H9 (cell line): ENCODE measurements around the gene ZSWIM6. TPM values are rescaled to one million over a fixed set of nuclear protein-coding genes. Genes with fewer than 3 reads are reported as not detected.

Experiments
- DNase-seq: peaks from one replicate; pipeline ENCODE4 v3.0.0-alpha.2; 2017
- H2AFZ ChIP-seq: one replicate; pipeline ENCODE4 v1.6.1; 2013; ENCODE audit warnings: mild to moderate bottlenecking, low read length, control low read depth, moderate library complexity
- H2AK5ac ChIP-seq: 2 replicates; pipeline ENCODE4 v1.6.1; 2013; ENCODE audit warnings: low read length, control low read depth, mixed read lengths; ENCODE audit not compliant: insufficient read length
- H2BK120ac ChIP-seq: one replicate; pipeline ENCODE4 v1.6.1; 2013; ENCODE audit warnings: low read depth, mild to moderate bottlenecking, low read length, control low read depth, inconsistent platforms; ENCODE audit not compliant: poor library complexity, severe bottlenecking
- H2BK12ac ChIP-seq: 2 replicates; pipeline ENCODE4 v1.6.1; 2013; ENCODE audit warnings: low read length, control low read depth, mixed read lengths, low read depth; ENCODE audit not compliant: insufficient read length
- H2BK15ac ChIP-seq: 2 replicates; pipeline ENCODE4 v1.6.1; 2013; ENCODE audit warnings: low read depth, low read length, control low read depth
- H2BK20ac ChIP-seq: one replicate; pipeline ENCODE4 v1.6.1; 2013; ENCODE audit warnings: low read depth, mild to moderate bottlenecking, low read length, control low read depth, inconsistent platforms; ENCODE audit not compliant: poor library complexity, severe bottlenecking
- H2BK5ac ChIP-seq: 2 replicates; pipeline ENCODE4 v1.6.1; 2013; ENCODE audit warnings: low read length, control low read depth, mixed read lengths; ENCODE audit not compliant: insufficient read length
- H3K14ac ChIP-seq: 2 replicates; pipeline ENCODE4 v1.6.1; 2013; ENCODE audit warnings: low read length, control low read depth; ENCODE audit not compliant: insufficient read depth
- H3K18ac ChIP-seq: 2 replicates; pipeline ENCODE4 v1.6.1; 2013; ENCODE audit warnings: low read depth, mild to moderate bottlenecking, mixed read lengths, low read length, control low read depth; ENCODE audit not compliant: insufficient read length
- H3K23ac ChIP-seq: 2 replicates; pipeline ENCODE4 v1.6.1; 2013; ENCODE audit warnings: low read length, control low read depth, mixed read lengths, low read depth; ENCODE audit not compliant: insufficient read length
- H3K23me2 ChIP-seq: 2 replicates; pipeline ENCODE4 v1.6.1; 2013; ENCODE audit warnings: low read depth, mild to moderate bottlenecking, mixed read lengths, low read length, control low read depth; ENCODE audit not compliant: insufficient read length, poor library complexity, severe bottlenecking
- H3K27ac ChIP-seq: 2 replicates; pipeline ENCODE4 v1.5.1; 2013; ENCODE audit warnings: low read length, control low read depth, mixed read lengths, low read depth; ENCODE audit not compliant: insufficient read length
- H3K27me3 ChIP-seq: 2 replicates; pipeline ENCODE4 v1.6.1; 2013; ENCODE audit warnings: low read length, control low read depth, inconsistent platforms; ENCODE audit not compliant: insufficient read depth
- H3K4ac ChIP-seq: 2 replicates; pipeline ENCODE4 v1.6.1; 2013; ENCODE audit warnings: low read depth, mild to moderate bottlenecking, control low read depth, inconsistent platforms, low read length, moderate library complexity
- H3K4me1 ChIP-seq: 2 replicates; pipeline ENCODE4 v1.6.1; 2013; ENCODE audit warnings: low read length, control low read depth, inconsistent platforms; ENCODE audit not compliant: insufficient read depth
- H3K4me2 ChIP-seq: 2 replicates; pipeline ENCODE4 v1.6.1; 2013; ENCODE audit warnings: low read length, control low read depth, mixed read lengths; ENCODE audit not compliant: insufficient read length, insufficient read depth
- H3K56ac ChIP-seq: 2 replicates; pipeline ENCODE4 v1.6.1; 2013; ENCODE audit warnings: low read depth, mild to moderate bottlenecking, mixed read lengths, low read length, control low read depth; ENCODE audit not compliant: insufficient read length
- H3K79me1 ChIP-seq: 2 replicates; pipeline ENCODE4 v1.6.1; 2013; ENCODE audit warnings: low read depth, mild to moderate bottlenecking, moderate library complexity, low read length, control low read depth, inconsistent platforms; ENCODE audit not compliant: insufficient read depth, poor library complexity, severe bottlenecking
- H3K79me2 ChIP-seq: 2 replicates; pipeline ENCODE4 v1.6.1; 2013; ENCODE audit warnings: low read length, control low read depth, inconsistent platforms; ENCODE audit not compliant: insufficient read depth
- H3K9ac ChIP-seq: 2 replicates; pipeline ENCODE4 v1.6.1; 2013; ENCODE audit warnings: low read length, control low read depth, mixed read lengths; ENCODE audit not compliant: insufficient read length; ENCODE audit errors: extremely low read depth
- H3K9me3 ChIP-seq: one replicate; pipeline ENCODE4 v1.6.1; 2013; ENCODE audit warnings: low read depth, low read length, inconsistent platforms; ENCODE audit not compliant: control insufficient read depth
- H3T11ph ChIP-seq: one replicate; pipeline ENCODE4 v1.6.1; 2013; ENCODE audit warnings: mild to moderate bottlenecking, low read length, control low read depth, inconsistent platforms
- H4K20me1 ChIP-seq: one replicate; pipeline ENCODE4 v1.6.1; 2013; ENCODE audit not compliant: control insufficient read depth, insufficient read length, insufficient read depth
- H4K5ac ChIP-seq: 2 replicates; pipeline ENCODE4 v1.6.1; 2013; ENCODE audit warnings: low read depth, mild to moderate bottlenecking, mixed read lengths, low read length, control low read depth; ENCODE audit not compliant: insufficient read length
- H4K8ac ChIP-seq: replicated peaks from 2 replicates; pipeline ENCODE4 v1.6.1; 2013; ENCODE audit warnings: low read length, control low read depth, mixed read lengths, low read depth; ENCODE audit not compliant: insufficient read length
- H4K91ac ChIP-seq: 2 replicates; pipeline ENCODE4 v1.6.1; 2013; ENCODE audit warnings: low read depth, mild to moderate bottlenecking, moderate library complexity, mixed read lengths, low read length, control low read depth; ENCODE audit not compliant: insufficient read length
- H3K27ac Mint-ChIP-seq, 3 experiments: 2 replicates in 2 of 3; 3 replicates in 1 of 3; pipeline ENCODE4 v1.8.0; 2020 to 2021; ENCODE audit warnings: mixed read lengths in 3 of 3, mild to moderate bottlenecking in 1 of 3, moderate library complexity in 1 of 3
- H3K27me3 Mint-ChIP-seq: 2 replicates; pipeline ENCODE4 v1.8.0; 2021; ENCODE audit warnings: low read depth, mild to moderate bottlenecking, moderate library complexity, mixed read lengths
- H3K36me3 Mint-ChIP-seq, 3 experiments: 2 replicates in 2 of 3; 3 replicates in 1 of 3; pipeline ENCODE4 v1.8.0; 2020 to 2021; ENCODE audit warnings: low read depth in 3 of 3, mixed read lengths in 3 of 3; ENCODE audit not compliant: insufficient read depth in 1 of 3
- H3K4me1 Mint-ChIP-seq, 2 experiments: 2 replicates each; pipeline ENCODE4 v1.8.0; 2020; ENCODE audit warnings: mixed read lengths in 2 of 2
- H3K4me3 Mint-ChIP-seq, 2 experiments: 2 replicates in 1 of 2; 3 replicates in 1 of 2; pipeline ENCODE4 v1.8.0; 2020 to 2021; ENCODE audit warnings: mild to moderate bottlenecking in 2 of 2, mixed read lengths in 2 of 2, moderate library complexity in 1 of 2
- H3K9me3 Mint-ChIP-seq, 2 experiments: 2 replicates in 1 of 2; 3 replicates in 1 of 2; pipeline ENCODE4 v1.8.0; 2020; ENCODE audit warnings: mild to moderate bottlenecking in 2 of 2, mixed read lengths in 2 of 2, moderate library complexity in 1 of 2
- WGBS: extraction: QIAGEN DNeasy Blood & Tissue Kit; methylation state at CpG from one replicate; pipeline ENCODE4 v1.1.7; 2013; ENCODE audit warnings: missing lambda C conversion rate, low lambda C conversion rate, mixed read lengths; ENCODE audit not compliant: insufficient read length; ENCODE audit errors: extremely low coverage; 5-methylcytosine and 5-hydroxymethylcytosine counted together
- total RNA-seq: library from RNA; stranded (reverse); gene quantifications from 2 replicates; pipeline ENCODE4 v1.2.1, GENCODE V29; 2021
- TF ChIP-seq, protein P1 (sequence below): fragments of 200-600 bp; sonication (generic); conservative IDR thresholded peaks from 3 replicates; pipeline ENCODE4 v1.8.0; 2021; ENCODE audit warnings: antibody characterized with exemption, mild to moderate bottlenecking

The ZSWIM6 gene
- total RNA-seq, 1 experiment from 2014 or later = 11.5 TPM

DNA sequence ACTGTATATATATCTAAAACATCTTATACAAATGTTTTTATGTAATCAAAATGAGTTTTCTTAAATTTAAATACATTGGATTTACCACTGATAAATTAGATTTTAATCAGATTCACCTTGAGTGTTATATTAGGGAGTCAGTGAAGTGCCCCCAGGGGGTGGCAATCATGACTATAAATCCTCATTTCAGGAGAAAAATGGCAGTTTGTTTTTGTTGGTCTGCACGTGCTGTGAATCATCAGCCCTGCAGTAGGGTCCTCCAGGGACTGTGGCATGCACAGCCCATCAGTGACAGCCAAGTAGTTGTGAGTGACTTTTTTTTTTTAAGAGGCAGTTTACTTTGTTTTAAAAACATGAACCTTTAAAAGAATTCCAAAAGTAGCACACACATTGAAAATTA is 65.2 kb downstream of the ZSWIM6 start:
- Histone ChIP-seq H3K9ac (no peak overlapping the region), H3K23ac (no peak overlapping the region), H3K79me1 (no peaks in the 10 kb centered on the region), H3K18ac (no peak overlapping the region), H2BK5ac (no peak overlapping the region), H2AFZ (no peak overlapping the region), H3K4ac (no peak overlapping the region), H2AK5ac (no peak overlapping the region), H3K27ac (no peak overlapping the region), H3K9me3 (no peaks in the 10 kb centered on the region), H2BK20ac (no peak overlapping the region), H2BK120ac (no peak overlapping the region), H3T11ph (no peak overlapping the region), H3K27me3 (no peaks in the 10 kb centered on the region), H4K5ac (no peak overlapping the region), H4K8ac (no peak overlapping the region), H3K56ac (no peak overlapping the region), H3K4me2 (no peak overlapping the region), H3K4me1 (no peaks in the 10 kb centered on the region; the same call in 1 of the 2 replicates), H3K79me2 (peaks cover 4% of the 10 kb centered on the region; the same call in 1 of the 2 replicates), H3K23me2 (no peaks in the 10 kb centered on the region), H2BK12ac (no peak overlapping the region), H4K91ac (no peak overlapping the region), H4K20me1 (no peaks in the 10 kb centered on the region), H2BK15ac (no peak overlapping the region), H3K14ac (no peak overlapping the region)
- Mint-ChIP-seq H3K4me3 (no peak overlapping the region), H3K4me1 (peaks cover 21 to 31% of the 10 kb centered on the region in 2 experiments), H3K27me3 (no peaks in the 10 kb centered on the region), H3K27ac (no peak overlapping the region), H3K9me3 (peaks cover 3 to 7% of the 10 kb centered on the region in 2 experiments; a peak in 3 of 5 replicates), H3K36me3 (peaks cover 0 to 11% (median 9%) of the 10 kb centered on the region in 3 experiments; a peak in 4 of 7 replicates)
- no CpG with 5 or more reads among the region's 1 CpG for WGBS
- no peak for DNase-seq
- TF ChIP-seq, protein P1, sequence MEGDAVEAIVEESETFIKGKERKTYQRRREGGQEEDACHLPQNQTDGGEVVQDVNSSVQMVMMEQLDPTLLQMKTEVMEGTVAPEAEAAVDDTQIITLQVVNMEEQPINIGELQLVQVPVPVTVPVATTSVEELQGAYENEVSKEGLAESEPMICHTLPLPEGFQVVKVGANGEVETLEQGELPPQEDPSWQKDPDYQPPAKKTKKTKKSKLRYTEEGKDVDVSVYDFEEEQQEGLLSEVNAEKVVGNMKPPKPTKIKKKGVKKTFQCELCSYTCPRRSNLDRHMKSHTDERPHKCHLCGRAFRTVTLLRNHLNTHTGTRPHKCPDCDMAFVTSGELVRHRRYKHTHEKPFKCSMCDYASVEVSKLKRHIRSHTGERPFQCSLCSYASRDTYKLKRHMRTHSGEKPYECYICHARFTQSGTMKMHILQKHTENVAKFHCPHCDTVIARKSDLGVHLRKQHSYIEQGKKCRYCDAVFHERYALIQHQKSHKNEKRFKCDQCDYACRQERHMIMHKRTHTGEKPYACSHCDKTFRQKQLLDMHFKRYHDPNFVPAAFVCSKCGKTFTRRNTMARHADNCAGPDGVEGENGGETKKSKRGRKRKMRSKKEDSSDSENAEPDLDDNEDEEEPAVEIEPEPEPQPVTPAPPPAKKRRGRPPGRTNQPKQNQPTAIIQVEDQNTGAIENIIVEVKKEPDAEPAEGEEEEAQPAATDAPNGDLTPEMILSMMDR = no peak
